Neural cell (in vitro differentiated cells): ENCODE results near the gene TACO1. TPM values are rescaled to one million over a fixed set of nuclear protein-coding genes. Genes with fewer than 3 reads are reported as not detected.

Experiments used
- H2AFZ ChIP-seq: fragments of 200-600, 300-800 bp; sonication (generic), shearing (Covaris generic); 2 replicates; pipeline ENCODE4 v1.6.0; 2014; ENCODE audit warnings: low read depth, mild to moderate bottlenecking, antibody characterized with exemption, low read length, moderate library complexity
- H3F3A ChIP-seq: fragments of 200-600 bp; shearing (Covaris generic); 2 replicates; pipeline ENCODE4 v1.6.1; 2016; ENCODE audit warnings: mild to moderate bottlenecking, moderate library complexity, mixed read lengths, antibody characterized with exemption, low read length; ENCODE audit not compliant: insufficient read depth, poor library complexity, severe bottlenecking
- H3K27ac ChIP-seq: fragments of 200-600, 300-800 bp; sonication (generic), shearing (Covaris generic); 2 replicates; pipeline ENCODE4 v1.5.1; 2014; ENCODE audit warnings: mild to moderate bottlenecking, low read length, moderate library complexity
- H3K27me3 ChIP-seq: fragments of 300-800, 200-600 bp; sonication (generic), shearing (Covaris generic); 2 replicates; pipeline ENCODE4 v1.6.0; 2014; ENCODE audit warnings: mild to moderate bottlenecking, low read depth, low read length, moderate library complexity; ENCODE audit not compliant: insufficient read depth
- H3K36me3 ChIP-seq: fragments of 300-800, 200-600 bp; sonication (generic), shearing (Covaris generic); 2 replicates; pipeline ENCODE4 v1.5.1; 2014; ENCODE audit warnings: mild to moderate bottlenecking, antibody characterized with exemption, low read length, moderate library complexity; ENCODE audit not compliant: insufficient read depth
- H3K4me2 ChIP-seq: fragments of 300-800, 200-600 bp; sonication (generic), shearing (Covaris generic); 2 replicates; pipeline ENCODE4 v1.6.0; 2014; ENCODE audit warnings: mild to moderate bottlenecking, low read length
- H3K4me3 ChIP-seq: fragments of 300-800, 200-600 bp; sonication (generic), shearing (Covaris generic); 2 replicates; pipeline ENCODE4 v1.5.1; 2014; ENCODE audit warnings: mild to moderate bottlenecking, low read length, moderate library complexity
- H3K79me2 ChIP-seq: fragments of 200-600 bp; shearing (Covaris generic); replicated peaks from 2 replicates; pipeline ENCODE4 v1.6.0; 2014; ENCODE audit warnings: mild to moderate bottlenecking, low read length, moderate library complexity; ENCODE audit not compliant: insufficient read depth
- H3K9ac ChIP-seq: fragments of 300-800, 200-600 bp; sonication (generic), shearing (Covaris generic); 2 replicates; pipeline ENCODE4 v1.6.1; 2016; ENCODE audit warnings: mild to moderate bottlenecking, low read length, mixed read lengths
- H3K9me2 ChIP-seq: fragments of 200-600 bp; shearing (Covaris generic); 2 replicates; pipeline ENCODE4 v1.6.1; 2016; ENCODE audit warnings: mild to moderate bottlenecking, low read length, mixed read lengths; ENCODE audit not compliant: insufficient read depth
- H3K9me3 ChIP-seq: fragments of 200-600, 300-800 bp; sonication (generic), shearing (Covaris generic); 2 replicates; pipeline ENCODE4 v1.6.1; 2016; ENCODE audit warnings: mild to moderate bottlenecking, mixed run types, low read length, moderate library complexity, mixed read lengths
- H4K20me1 ChIP-seq: fragments of 200-600 bp; shearing (Covaris generic); 2 replicates; pipeline ENCODE4 v1.6.1; 2016; ENCODE audit warnings: mild to moderate bottlenecking, mixed run types; ENCODE audit not compliant: insufficient read depth
- EP300 ChIP-seq: fragments of 450-650 bp; conservative IDR thresholded peaks from 2 replicates; pipeline ENCODE4 v1.6.1; 2014; ENCODE audit warnings: antibody characterized with exemption, mild to moderate bottlenecking, moderate library complexity; ENCODE audit not compliant: poor library complexity, severe bottlenecking
- EZH2 ChIP-seq: fragments of 200-600, 300-800 bp; shearing (Covaris generic), sonication (generic); IDR thresholded peaks from 2 replicates; pipeline ENCODE4 v1.6.1; 2014; ENCODE audit warnings: antibody characterized with exemption, low read length, borderline replicate concordance, mild to moderate bottlenecking; ENCODE audit not compliant: insufficient read depth, poor library complexity, severe bottlenecking
- MXI1 ChIP-seq: fragments of 450-650 bp; conservative IDR thresholded peaks from 2 replicates; pipeline ENCODE4 v1.6.1; 2014; ENCODE audit warnings: antibody characterized with exemption, mild to moderate bottlenecking; ENCODE audit not compliant: poor library complexity, severe bottlenecking
- POLR2AphosphoS5 ChIP-seq: IDR thresholded peaks from 2 replicates; pipeline ENCODE4 v1.6.1; 2012
- RAD21 ChIP-seq: fragments of 450-650 bp; conservative IDR thresholded peaks from 2 replicates; pipeline ENCODE4 v1.6.1; 2014; ENCODE audit warnings: antibody characterized with exemption, mild to moderate bottlenecking, moderate library complexity
- REST ChIP-seq: IDR thresholded peaks from 2 replicates; pipeline ENCODE4 v1.6.1; 2012; ENCODE audit warnings: borderline replicate concordance
- SMC3 ChIP-seq: fragments of 450-650 bp; conservative IDR thresholded peaks from 2 replicates; pipeline ENCODE4 v1.6.1; 2014; ENCODE audit warnings: antibody characterized with exemption, mild to moderate bottlenecking, moderate library complexity; ENCODE audit not compliant: poor library complexity
- TAF1 ChIP-seq: IDR thresholded peaks from 2 replicates; pipeline ENCODE4 v1.6.1; 2012; ENCODE audit warnings: low read depth
- polyA plus RNA-seq: library from polyadenylated mRNA; depleted of rRNA; stranded (reverse); fragments of >200 nt; gene quantifications from 2 replicates; pipeline ENCODE4 v1.2.3, GENCODE V29; 2014
- TF ChIP-seq, protein P1 (sequence below): fragments of 450-650 bp; IDR thresholded peaks from 2 replicates; pipeline ENCODE4 v1.5.1; 2014; ENCODE audit warnings: antibody characterized with exemption, mild to moderate bottlenecking, moderate library complexity; ENCODE audit not compliant: poor library complexity, severe bottlenecking

Gene TACO1
- polyA plus RNA-seq, 1 donor from 2014 or later: 16.2 TPM

- no peak overlapping the region for H3K4me3 ChIP-seq
These were observed 21.1 kb upstream of the TACO1 start for GRCh38 chr17:63579633-63580032.

GRCh38 chr17:63587770-63588169, 12.9 kb upstream of the TACO1 start:
- H3K9ac ChIP-seq: no peak overlapping the region
- H3K9me3 ChIP-seq: no peaks in the 10 kb centered on the region
- no peak for TF ChIP-seq REST
- TF ChIP-seq SMC3: no peak
- TF ChIP-seq, protein P1, sequence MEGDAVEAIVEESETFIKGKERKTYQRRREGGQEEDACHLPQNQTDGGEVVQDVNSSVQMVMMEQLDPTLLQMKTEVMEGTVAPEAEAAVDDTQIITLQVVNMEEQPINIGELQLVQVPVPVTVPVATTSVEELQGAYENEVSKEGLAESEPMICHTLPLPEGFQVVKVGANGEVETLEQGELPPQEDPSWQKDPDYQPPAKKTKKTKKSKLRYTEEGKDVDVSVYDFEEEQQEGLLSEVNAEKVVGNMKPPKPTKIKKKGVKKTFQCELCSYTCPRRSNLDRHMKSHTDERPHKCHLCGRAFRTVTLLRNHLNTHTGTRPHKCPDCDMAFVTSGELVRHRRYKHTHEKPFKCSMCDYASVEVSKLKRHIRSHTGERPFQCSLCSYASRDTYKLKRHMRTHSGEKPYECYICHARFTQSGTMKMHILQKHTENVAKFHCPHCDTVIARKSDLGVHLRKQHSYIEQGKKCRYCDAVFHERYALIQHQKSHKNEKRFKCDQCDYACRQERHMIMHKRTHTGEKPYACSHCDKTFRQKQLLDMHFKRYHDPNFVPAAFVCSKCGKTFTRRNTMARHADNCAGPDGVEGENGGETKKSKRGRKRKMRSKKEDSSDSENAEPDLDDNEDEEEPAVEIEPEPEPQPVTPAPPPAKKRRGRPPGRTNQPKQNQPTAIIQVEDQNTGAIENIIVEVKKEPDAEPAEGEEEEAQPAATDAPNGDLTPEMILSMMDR: no peak
- no peak for TF ChIP-seq POLR2AphosphoS5
- TF ChIP-seq EZH2: no peak
- no peak for TF ChIP-seq EP300
- no peak for TF ChIP-seq RAD21
- TF ChIP-seq MXI1: no peak
- TF ChIP-seq TAF1: no peak
- H3K27me3 ChIP-seq: no peaks in the 10 kb centered on the region
- H2AFZ ChIP-seq: no peak overlapping the region
- H3K27ac ChIP-seq: no peak overlapping the region
- no peak overlapping the region for H3K4me3 ChIP-seq
- peaks cover 10% of the 10 kb centered on the region for H3K36me3 ChIP-seq
- no peaks in the 10 kb centered on the region for H3K79me2 ChIP-seq
- no peaks in the 10 kb centered on the region for H3K9me2 ChIP-seq
- no peaks in the 10 kb centered on the region for H4K20me1 ChIP-seq
- no peaks in the 10 kb centered on the region for H3F3A ChIP-seq
- no peak overlapping the region for H3K4me2 ChIP-seq

More at GRCh38 chr17:63579633-63580032, 21.1 kb upstream of the TACO1 start:
- no peaks in the 10 kb centered on the region for H3K27me3 ChIP-seq
- H3K9ac ChIP-seq: no peak overlapping the region
- TF ChIP-seq, protein P1: no peak
- TF ChIP-seq EZH2 (no peak), MXI1 (no peak), RAD21 (no peak), EP300 (no peak), POLR2AphosphoS5 (no peak), SMC3 (no peak), TAF1 (no peak)
- peaks cover 8% of the 10 kb centered on the region for H3K79me2 ChIP-seq
- H4K20me1 ChIP-seq: no peaks in the 10 kb centered on the region
- H3K9me3 ChIP-seq: no peaks in the 10 kb centered on the region
- no peak overlapping the region for H2AFZ ChIP-seq
- H3K36me3 ChIP-seq: no peaks in the 10 kb centered on the region
- H3F3A ChIP-seq: no peaks in the 10 kb centered on the region
- H3K27ac ChIP-seq: no peak overlapping the region
- no peak overlapping the region for H3K4me2 ChIP-seq
- H3K9me2 ChIP-seq: no peaks in the 10 kb centered on the region
